ENCODE data around the gene DNM1.

Gene DNM1

DNA sequence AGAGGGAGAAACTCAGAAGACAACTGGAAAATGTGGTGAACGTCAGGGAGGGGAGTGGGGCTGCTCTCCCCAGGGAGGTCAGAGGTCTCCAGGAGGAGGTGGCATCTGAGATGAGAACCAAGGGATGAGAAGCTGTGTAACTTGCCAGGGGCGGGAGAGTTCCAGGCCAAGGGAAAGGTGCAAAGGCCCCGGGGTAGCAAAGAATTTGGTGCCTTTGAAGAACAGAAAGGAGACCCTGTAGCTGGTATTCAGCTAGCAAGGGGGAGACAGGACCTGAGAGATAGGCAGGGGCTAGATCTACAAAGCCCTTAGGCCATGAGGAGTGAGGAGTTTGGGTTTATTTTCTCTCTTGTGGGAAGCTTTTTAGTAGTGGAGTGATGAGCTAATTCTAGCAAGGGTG is 3.3 kb downstream of the DNM1 start:
- no peak for DNase-seq

DNA sequence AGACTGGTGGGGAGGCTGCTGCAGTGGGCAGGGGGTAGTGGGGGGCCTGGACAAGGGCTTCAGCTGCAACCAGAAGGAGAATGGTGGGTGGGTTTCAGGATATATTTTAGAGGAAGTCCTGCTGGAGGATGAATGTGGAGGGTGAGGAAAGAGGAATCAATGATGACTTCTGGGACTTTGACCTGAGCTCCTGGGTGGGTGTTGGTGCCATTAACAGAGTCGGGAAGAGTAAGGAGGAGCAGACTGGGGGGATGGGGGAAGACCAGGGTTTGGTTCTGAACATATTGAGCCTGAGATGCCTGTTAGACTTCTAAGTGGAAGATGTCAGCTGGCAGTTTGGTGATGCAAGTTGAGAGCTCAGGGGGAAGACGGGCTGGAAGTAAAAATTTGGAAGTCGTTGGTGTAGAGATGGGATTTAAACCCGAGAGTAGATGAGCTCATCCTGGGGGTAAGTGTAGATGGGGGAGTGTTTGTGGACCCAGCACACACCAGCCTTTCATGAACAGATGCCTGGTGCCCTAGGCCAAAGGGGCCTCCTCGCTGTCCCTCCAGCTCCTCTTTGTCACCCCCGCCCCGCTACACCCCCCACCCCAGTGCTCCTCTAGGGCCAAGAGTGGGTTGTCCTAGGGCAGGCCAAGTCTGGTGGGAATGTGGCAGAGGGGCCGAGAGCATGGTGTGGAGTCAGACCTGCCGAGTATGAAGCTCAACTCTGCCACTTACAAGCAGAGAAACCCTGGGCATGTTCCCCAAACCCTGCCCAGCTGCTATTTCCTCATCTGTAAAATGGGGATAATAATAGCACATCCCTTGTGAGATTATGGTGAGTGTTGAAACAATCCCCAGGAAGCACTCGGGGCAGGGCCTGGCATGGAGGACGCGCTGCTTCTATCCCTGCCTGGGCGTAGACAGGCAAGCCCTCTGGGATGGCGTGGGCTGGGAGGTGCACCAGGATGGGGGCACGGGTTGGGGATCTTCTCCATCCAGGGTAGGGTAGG is 4.0 kb downstream of the DNM1 start:
- no peak for DNase-seq

GRCh38 chr9:128208386-128208785 is 5.2 kb downstream of the DNM1 start:
- DNase-seq, result no peak

GRCh38 chr9:128208946-128209669 is 5.9 kb downstream of the DNM1 start:
- no peak for DNase-seq

DNA sequence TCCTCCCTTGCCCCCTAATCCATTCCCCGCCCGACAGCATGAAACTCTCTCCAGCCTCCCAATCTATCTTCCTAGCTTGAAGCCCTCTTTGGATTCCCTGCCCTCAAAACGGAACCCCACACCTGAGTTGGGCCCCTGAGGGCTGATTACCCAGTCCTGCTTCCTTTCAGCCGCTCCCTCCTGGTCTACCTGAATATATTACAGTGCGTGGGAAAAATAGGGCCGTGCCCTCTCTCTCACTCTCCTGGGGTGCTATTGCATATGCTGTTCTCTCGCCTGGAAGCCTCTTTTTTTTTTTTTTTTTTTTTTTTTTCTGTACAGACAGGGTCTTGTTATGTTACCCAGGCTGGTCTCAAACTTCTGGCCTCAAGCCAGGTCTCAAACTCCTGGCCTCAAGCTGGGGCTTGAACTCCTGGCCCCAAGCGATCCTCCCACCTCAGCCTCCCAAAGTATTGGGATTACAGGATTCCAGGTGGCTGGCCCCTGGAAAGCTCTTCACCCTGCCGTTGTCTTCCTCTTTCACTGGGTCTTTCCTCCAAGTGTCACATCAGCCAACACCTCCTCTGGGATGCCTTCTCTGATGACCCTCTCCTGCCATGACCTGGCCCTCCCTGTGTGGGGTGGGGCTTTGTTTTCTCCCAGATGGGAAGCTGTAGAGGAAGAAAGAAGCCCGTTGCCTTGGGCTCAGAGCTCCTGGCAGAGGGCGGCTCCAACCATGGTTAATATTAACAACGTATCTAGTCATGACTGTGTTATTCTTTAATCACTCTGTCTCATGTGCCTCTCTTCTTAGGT is 8.2 kb downstream of the DNM1 start:
- DNase-seq, result no peak

DNA sequence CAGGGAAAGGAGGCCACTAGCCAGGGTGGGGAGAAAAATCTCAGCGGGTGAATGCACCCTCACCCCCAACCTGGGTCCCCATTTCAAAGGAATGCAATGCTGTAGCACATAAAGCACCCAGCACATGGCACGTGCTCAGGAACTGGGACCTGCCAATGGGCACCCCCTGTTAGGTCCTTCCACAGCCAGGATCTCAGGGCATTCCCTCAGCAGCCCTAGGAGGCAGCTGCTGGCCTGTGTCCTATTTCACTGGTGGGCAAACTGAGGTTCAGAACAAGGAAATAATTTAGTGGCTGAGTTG is 8.8 kb downstream of the DNM1 start:
- DNase-seq, result no peak

DNA sequence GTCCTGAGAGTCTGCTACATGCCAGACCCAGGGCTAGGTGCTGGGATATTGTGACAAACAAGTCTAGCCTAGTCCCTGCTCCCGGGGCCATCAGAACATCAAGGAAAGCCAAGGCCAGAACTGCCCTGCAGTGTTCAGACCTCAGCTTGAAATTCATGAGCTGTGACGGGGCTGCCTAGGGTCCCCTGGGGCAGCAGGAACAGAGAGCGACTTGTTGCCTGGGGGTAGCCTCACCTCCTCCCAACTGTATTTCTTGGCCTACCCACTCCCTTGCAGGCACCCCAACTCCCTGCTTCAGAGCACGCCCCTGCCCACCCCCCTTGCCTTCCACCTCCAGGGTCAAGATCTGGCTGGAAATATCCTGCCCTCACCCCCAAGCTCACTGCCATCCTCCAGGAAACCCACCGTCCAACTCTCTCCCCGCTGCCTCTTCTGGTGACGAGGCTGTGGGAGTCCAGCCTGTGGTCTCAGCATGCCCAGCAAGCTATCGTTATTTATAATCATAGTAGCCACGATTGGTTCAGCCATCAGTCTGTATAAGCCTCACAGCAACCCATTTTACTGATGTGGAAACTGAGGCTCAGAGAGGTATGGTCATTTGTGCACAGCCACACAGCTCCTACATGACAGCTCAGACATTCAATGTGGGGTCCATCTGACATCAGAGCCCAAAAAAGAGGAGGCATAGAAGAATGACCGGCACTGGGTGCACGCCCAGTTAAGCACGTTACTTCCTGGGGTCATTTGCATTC is 10.7 kb downstream of the DNM1 start:
- DNase-seq, result no peak

GRCh38 chr9:128214571-128215490 is 11.7 kb downstream of the DNM1 start:
- DNase-seq, result no peak

DNA sequence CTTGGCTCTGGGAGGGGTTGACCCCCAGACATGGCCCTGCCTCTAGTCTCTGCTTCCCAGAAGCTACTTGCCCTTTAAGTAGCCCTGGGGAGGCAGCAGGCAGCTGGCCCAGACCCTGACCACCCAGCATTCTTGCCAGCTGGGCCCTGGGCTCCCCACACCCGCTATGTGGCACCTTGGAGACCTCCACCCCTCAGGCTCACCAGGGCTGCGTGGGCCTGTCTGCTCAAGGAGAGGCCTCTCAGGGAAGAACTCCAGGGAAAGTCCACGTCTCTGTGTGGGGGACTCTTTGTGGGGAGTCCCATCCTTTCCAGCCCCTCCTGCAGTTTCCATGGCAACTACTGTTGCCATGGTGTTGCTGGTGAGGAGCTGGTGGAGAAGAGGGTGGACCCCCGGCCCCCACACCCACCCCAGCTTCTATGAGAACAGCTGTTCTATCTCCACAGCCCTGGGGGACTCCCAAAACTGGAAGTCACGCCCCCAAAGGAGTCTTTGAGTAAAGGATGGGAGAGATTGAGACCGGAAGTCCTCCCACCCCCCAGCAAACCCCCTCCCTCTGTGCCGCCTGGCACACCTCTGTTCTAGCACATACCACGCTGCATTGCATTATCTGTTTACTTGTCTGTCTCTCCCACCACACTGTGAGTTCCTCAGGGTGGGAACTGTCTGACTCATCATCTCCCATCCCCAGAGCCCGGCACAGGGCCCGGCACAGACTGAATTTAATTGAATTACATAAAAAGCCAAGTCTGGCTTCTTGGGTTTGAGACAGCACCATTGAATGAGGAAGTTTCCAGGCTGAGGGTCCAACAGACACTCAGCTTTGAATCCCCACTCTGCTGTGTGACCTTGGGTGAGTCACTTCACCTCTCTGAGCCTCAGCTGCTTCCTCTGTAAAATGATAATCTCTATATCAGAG is 12.6 kb downstream of the DNM1 start:
- no peak for DNase-seq

DNA sequence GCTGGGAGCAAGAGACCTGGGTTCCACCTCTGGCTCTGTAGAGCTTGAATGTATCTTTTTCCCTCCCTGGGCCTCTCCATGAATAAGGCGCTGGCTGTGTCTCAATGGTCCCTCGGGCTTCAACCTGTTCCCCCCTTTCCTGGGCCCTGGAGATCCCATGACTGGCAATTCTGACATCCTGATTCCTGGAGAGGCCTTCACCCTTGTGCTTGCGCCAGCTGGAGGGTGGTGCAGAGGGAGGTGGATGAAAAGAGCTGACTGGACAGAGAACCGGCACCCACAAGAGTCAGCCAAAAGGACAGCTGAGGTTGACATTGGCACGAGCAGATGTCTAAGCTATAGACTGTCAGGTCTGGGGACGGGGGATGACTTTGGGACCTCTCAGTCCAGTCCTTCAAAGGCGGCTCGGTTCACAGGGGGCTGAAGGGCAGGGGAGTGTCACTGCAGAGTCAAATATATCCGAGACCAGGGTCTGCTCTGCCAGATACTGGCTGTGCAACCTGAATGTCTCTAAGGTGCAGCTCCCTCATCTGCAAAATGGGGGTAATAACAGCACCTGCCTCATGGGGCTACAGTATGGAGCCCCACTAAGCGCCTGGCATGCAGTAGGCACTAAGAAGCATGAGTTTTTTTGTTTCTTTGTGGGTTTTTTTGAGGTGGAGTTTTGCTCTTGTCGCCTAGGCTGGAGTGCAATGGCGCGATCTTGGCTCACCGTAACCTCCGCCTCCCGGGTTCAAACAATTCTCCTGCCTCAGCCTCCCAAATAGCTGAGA is 13.8 kb downstream of the DNM1 start:
- no peak for DNase-seq

GRCh38 chr9:128218172-128218517 is 15.0 kb downstream of the DNM1 start:
- no peak for DNase-seq

- no peak for DNase-seq
Measured at GRCh38 chr9:128218518-128219389, 15.6 kb downstream of the DNM1 start.

DNA sequence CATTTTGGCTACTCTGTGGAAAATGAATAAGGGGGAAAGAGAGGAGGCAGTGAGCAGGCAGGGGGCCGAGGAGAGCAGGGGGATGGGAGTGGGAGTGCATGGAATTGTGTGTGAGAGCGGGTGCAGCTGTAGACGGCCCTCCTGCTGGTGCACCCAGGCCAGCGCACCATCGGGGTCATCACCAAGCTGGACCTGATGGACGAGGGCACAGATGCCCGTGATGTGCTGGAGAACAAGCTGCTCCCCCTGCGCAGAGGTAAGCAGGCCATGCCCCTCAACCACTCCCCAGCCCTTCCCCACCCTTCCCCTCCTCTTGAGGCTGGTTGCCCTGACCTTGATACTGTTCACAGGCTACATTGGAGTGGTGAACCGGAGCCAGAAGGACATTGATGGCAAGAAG is 16.7 kb downstream of the DNM1 start:
- no peak for DNase-seq

GRCh38 chr9:128222026-128222425 is 18.8 kb downstream of the DNM1 start:
- no peak for DNase-seq

DNA sequence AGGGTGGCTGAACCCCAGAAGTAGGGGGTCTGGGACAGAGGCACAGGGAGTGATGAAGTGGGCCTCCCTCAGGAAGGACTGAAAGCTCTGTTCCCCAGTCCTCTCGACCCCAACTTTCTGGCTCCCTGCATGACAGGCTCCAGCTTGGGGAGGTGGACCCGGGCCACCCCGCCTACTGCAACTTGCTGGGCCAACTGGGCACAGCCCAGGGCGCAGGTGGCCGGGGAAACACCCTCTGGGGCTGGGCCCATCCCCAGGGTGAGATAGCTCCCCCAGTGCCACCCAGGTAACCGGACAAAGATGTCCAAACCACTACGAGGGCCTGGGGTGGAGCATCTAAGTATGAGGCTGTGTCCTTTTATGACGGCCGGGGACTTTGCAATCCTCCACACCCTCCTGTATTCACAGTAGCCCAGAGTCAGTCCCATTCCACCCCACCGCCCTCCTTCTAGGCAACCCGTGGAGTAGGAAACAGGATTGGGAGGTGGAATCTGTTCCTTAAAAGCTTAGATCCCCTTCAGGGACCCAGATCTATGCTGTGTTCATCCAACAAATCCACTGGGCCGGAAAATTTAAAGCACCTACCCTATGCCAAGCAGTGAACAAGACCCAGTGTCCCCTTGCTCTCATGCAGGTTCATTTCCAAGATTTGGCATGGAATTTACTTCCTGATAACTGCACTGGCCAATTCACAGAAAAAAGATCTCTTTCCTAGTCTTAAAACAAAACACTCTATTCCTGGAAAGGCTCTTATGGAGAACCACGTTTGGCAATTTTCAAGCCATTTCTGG is 19.9 kb downstream of the DNM1 start:
- DNase-seq, result no peak

DNA sequence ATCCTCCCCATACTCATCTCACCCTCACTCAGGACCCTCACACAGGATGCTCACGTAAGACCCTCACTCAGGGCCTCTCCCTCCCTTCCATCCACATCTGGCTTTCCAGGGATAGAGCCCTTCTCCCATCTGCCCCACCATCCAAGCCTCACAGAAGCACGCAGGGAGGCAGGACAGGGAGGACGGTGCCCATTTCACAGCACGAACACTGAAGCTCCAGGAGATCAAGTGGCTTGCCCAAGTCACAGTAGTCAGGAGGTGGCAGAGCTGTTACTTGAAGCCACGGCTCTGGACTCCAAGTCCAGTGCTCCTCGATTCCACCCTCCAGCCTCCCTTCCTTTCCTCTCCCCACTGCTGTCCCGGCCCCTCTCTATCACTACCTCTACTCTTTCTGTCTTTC is 21.7 kb downstream of the DNM1 start:
- DNase-seq, result no peak

DNA sequence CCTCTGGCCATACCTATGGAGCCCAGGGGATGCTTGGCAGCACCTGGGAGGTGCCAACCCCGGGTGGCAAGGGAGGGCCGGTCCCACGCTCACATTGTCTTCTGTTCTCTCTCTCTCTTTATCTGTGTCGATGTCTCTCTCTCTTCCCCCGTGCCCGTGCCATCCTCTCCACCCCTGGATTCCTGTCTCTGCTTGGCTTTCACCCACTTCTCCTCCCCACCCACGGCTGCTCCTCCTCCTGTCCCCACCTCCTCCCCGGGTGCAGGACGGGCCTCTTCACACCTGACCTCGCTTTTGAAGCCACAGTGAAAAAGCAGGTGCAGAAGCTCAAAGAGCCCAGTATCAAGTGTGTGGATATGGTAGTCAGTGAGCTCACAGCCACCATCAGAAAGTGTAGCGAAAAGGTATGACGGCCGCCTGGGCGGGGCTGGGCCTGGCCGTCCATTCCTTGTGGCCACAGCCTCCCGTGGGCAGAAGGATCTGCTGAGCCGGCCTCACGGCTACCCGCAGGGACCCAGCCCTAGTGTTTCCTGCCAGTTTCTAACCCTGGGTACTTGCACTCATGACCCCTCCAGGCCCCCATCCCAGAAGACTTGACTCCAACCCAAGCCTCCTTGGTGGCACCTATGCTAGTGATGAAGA is 22.7 kb downstream of the DNM1 start:
- no peak for DNase-seq

Data from NK-92 treated with Interleukin-12 subunit alpha and Interleukin-12 subunit beta, amount 100 ng/mL, for 24 hours (cell line).